Measurements from ENCODE around the gene SEMA3E.

Gene SEMA3E

GRCh38 chr7:83426325-83426724 is 222.6 kb downstream of the SEMA3E start:
- no peak for TF ChIP-seq CTCF (conservative IDR thresholded peaks at IDR 0.05; ENCODE audit: low read depth, low read length)
- no peak for DNase-seq (ENCODE audit: low read depth)
- no peak overlapping the region for H3K4me3 ChIP-seq (ENCODE audit: low read depth, low read length)

GRCh38 chr7:83419013-83419412 is 229.9 kb downstream of the SEMA3E start:
- H3K4me3 ChIP-seq (ENCODE audit: low read depth, low read length) = no peak overlapping the region
- DNase-seq (ENCODE audit: low read depth) = no peak
- no peak for TF ChIP-seq CTCF (conservative IDR thresholded peaks at IDR 0.05; ENCODE audit: low read depth, low read length)

- H3K4me3 ChIP-seq (ENCODE audit: low read depth, low read length) = no peak overlapping the region
- DNase-seq (ENCODE audit: low read depth) = no peak
- no peak for TF ChIP-seq CTCF (conservative IDR thresholded peaks at IDR 0.05; ENCODE audit: low read depth, low read length)
Observed at GRCh38 chr7:83415840-83416239, 233.1 kb downstream of the SEMA3E start.

GRCh38 chr7:83414947-83415346 is 234.0 kb downstream of the SEMA3E start:
- DNase-seq (ENCODE audit: low read depth) = no peak
- no peak for TF ChIP-seq CTCF (conservative IDR thresholded peaks at IDR 0.05; ENCODE audit: low read depth, low read length)
- H3K4me3 ChIP-seq (ENCODE audit: low read depth, low read length) = no peak overlapping the region

DNA sequence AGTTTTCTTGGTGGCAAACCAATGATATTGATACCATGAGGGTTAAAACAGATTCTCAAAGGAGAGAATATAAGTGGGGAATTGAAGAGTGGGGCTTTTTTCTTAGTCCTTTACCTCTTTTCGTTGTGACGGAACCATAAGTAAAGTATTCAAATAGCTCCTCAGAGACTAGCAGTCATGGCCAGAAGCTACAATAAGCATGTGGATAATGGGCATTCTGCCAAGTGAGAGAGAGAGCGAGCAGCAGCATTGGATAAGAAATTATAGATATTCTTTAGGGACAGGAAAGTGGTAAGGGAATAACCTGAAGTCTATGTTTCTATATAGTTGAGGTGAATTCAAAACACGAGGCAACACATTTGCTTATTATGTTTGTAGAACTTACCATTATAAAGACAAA is 235.1 kb downstream of the SEMA3E start:
- no peak overlapping the region for H3K4me3 ChIP-seq (ENCODE audit: low read depth, low read length)
- DNase-seq (ENCODE audit: low read depth) = peak; percentile 69
- TF ChIP-seq CTCF (conservative IDR thresholded peaks at IDR 0.05; ENCODE audit: low read depth, low read length) = no peak

DNA sequence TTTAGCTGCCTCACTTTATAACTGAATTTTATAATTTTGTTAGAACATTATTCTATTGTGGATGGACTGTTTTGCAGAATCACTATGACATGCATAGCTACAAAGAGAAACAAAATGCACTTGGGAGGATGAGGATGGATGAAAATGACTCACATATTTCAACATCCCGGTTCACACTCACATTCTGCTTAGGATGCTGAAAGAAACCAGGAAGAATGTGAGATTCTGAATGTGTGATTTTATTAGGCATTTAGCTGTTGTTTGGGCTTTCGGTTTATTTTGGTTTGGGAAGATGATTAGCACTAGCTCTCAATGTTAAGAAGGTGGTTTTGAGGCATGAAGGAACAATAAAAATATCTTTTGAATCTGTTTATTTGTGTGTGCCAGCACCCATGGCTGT is 235.5 kb downstream of the SEMA3E start:
- no peak for TF ChIP-seq CTCF (conservative IDR thresholded peaks at IDR 0.05; ENCODE audit: low read depth, low read length)
- DNase-seq (ENCODE audit: low read depth) = peak; percentile 48
- no peak overlapping the region for H3K4me3 ChIP-seq (ENCODE audit: low read depth, low read length)

GRCh38 chr7:83410989-83411591 is 237.8 kb downstream of the SEMA3E start:
- DNase-seq (ENCODE audit: low read depth) = peak; percentile 80
- no peak overlapping the region for H3K4me3 ChIP-seq (ENCODE audit: low read depth, low read length)
- peak; percentile 60 for TF ChIP-seq CTCF (conservative IDR thresholded peaks at IDR 0.05; ENCODE audit: low read depth, low read length)

All from choroid plexus epithelial cell (primary cell).